Epidermal melanocyte (primary cell): Measurements from ENCODE around the gene FLRT1.

Experiments used
- DNase-seq: peaks from one replicate; pipeline ENCODE4 v3.0.0; 2011; ENCODE audit warnings: low spot score; ENCODE audit not compliant: insufficient read length

The FLRT1 gene

DNA sequence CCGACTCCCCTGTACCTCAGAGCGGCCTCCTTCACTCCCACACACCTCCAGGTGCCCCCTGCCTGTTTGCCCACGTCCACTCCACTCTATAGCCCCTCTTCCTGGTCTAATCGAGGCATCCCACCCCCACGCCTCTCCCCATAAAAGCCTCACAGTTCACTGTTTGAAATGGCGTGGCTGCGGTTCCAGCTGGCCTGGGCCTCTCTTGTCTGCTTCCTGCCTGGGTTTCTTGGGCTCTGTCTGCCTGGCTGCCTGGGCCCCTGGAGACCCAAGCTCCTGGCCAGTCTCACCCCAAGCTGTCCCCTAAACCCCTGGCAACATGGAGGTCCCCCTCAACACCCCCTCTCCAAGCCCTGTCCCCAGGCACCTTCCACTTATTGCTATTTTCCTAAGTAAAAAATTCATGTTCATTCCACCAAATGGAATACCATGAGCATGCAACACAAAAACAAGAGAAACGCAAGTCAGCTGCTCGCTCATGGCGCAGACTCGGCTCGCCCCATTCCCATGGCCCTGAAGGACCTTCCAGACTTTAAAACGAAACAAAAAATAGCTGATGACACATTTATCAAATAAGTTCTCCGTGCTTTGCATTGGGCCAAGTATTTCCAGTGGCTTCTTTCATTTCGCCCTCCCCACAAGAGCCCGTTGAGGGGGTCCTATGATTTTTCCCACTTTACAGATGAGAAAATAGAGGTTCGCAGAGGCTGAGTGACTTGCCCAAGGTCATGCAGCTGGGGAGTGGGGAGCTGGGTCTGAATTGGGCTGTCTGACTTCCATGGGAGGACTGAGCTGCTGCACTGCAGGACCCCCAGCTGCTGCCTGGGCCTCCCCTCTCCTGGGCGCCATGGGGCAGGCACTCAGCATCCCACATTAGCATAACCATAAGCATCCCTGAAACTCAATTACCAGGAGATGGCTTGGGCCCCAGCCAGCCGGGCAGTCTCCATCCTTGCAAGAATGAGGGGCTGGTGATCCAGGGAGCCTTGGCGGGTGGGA lies 11.7 kb upstream of the FLRT1 start:
- no peak for DNase-seq

DNA sequence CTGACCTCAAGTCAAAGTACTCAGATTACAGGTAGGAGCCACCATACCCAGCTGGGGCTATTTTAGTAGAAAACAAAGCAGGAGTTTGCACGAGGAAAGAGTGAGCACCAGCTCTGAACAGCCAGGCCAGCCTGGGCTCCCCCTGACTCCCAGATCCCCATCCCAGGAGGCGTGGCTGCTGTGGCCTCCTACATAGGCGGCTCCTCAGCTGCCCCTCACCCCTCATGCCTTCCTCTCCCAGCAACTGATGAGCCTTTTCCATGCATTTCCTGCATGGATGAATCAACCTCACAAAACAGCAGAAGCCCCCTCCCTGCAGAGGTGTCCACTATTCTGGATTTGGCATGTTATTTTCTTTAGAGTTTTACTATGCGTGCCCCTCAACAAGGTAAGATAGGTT lies 10.5 kb upstream of the FLRT1 start:
- no peak for DNase-seq

DNA sequence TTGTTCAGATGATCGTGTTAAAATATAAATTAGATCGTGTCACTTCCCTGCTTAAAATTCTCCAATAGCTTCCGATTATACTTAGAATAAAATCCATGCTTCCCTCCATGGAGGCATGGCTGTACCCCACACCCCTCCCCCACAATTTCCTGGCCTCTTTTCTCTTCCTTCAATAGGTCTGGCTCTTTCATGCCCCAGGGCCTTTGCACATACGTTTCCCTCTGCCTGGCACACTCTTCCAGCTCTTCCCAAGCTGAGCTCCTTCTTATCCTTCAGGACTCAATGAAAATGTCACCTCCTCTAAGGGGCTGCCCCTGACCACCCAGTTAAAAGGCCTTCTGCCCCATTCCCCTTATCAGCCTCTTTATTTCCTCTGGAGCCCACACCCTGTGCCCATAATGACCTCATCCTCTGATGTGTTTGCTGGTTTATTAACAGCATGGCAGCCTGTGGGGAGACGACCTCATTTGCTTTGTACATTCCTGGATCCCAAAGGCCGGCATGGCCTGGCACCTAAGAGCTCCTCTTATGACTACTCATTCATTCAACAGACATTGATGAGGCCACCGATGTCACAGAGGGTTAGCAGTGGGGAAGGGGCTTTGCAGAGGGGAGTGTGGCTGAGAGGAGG lies 9.0 kb upstream of the FLRT1 start:
- DNase-seq: no peak

- DNase-seq: no peak
Observed at GRCh38 chr11:64027651-64028397, 7.9 kb upstream of the FLRT1 start.

- no peak for DNase-seq
Observed at GRCh38 chr11:64028398-64029115, 7.2 kb upstream of the FLRT1 start.

- DNase-seq: no peak
Observed at GRCh38 chr11:64029773-64030172, 6.0 kb upstream of the FLRT1 start.

- no peak for DNase-seq
Observed at GRCh38 chr11:64031001-64031400, 4.7 kb upstream of the FLRT1 start.

DNA sequence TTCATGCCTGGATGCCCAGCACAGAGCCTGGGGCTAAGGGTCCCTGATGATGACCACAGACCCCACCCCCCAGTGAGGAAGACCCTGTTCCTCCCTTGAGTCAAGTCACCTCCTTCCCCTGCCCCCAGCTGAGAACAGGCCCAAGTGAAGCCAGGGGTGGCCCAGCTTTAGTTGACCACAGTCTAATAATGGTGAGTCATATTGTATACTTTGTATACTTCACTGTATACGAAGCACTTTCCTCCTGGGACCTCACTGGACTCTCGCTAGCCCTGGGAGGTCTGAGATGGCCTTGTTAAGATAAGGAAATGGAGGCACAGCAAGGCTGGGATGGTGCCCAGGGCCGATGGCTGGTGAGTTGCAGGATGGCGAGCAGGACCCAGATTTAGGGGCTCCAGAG lies 3.7 kb upstream of the FLRT1 start:
- DNase-seq: no peak

GRCh38 chr11:64034411-64034811 lies 1.3 kb upstream of the FLRT1 start:
- no peak for DNase-seq

- no peak for DNase-seq
Observed at GRCh38 chr11:64035081-64035524, 628 bp upstream of the FLRT1 start.

- no peak for DNase-seq
Observed at GRCh38 chr11:64036087-64037026, 626 bp downstream of the FLRT1 start.

GRCh38 chr11:64037027-64037634 lies 1.4 kb downstream of the FLRT1 start:
- no peak for DNase-seq

DNA sequence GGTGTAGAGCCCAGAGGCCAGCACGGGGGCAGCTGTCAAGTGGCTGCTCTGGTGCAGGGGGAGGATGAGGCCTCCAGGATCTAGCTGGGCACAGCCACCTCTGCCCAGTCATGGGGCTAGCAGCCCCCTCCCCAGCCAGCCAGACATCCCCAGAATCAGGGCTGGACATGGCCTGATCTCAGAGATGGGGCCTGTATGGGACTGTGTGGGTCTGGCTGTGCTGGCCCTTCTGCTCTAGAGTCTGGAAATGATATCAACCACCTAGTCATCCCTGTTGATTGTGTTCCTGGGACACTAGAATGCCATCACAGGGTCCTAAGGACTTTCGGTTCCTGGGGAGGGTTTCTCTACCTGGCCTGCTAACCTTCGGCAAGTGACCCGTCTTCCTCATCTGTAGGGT lies 2.8 kb downstream of the FLRT1 start:
- DNase-seq: no peak

DNA sequence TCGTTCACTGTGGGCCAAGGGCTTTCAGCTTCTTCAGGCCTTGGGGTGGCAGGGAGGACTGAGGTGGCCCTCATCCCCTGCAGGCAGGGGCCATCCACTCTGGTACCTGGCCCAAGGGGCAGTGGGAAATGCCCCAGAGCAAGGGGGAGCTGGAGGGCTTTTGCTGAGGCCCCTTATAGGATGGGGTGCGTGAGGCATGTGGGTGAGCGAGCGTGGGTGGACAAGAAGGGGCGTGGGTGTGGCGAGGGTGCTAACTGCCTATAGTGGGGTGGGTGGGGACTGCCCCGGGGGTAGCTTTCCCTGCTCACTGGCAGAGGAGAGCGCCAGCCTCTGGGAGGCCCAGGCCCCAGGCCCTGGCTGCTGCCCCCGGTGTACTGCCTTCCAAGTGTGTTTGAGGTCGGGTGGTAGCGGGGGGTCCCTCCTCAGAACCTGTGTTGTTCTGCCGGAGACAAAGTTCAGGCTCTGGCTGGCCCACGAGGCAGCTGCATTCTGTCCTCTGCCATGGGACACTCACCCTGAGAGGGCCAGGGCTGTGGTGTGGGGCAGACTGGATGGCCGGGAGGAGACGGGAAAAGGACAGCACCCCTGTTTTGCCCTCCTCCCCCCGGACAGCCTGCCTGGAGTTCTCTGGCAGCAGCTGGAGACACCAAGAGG lies 3.4 kb downstream of the FLRT1 start:
- DNase-seq: no peak

- no peak for DNase-seq
Observed at GRCh38 chr11:64040684-64041322, 5.1 kb downstream of the FLRT1 start.

DNA sequence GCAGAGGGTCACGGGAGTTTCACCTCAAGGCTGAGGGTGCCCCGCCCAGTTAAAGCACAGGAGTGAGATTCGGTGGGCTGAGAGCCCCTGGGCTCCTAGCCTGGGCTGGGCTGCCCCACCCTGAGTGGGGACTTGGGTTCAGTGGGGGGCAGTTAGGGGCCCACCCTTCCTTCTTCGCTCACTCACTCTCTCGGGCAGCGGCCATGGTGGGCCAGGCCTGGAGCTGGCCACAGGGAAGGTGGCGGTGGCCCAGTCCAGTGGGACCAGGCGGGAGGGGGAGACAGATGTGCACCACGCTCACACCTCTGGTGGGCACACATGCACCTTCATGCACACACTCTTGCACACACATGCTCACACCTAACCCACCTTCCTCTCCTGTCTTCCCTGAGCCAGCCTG lies 6.1 kb downstream of the FLRT1 start:
- DNase-seq: peak; percentile 11

GRCh38 chr11:64042301-64042700 lies 6.6 kb downstream of the FLRT1 start:
- no peak for DNase-seq

DNA sequence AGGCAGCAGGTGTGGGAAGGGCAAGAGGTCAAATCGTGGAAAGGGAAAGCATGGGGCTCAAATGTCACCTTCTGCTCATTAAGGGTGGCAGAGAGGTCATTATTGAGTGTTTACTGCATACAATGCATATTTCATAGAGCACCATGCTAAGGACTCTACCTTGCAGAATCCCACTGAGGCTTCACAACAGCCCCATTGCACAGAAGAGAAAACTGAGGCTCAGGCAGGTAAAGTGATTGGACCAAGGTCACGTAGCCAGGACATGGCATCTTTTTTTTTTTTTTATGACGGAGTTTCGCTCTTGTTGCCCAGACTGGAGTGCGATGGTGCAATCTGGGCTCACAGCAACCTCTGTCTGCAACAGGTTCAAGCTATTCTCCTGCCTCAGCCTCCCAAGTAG lies 7.8 kb downstream of the FLRT1 start:
- no peak for DNase-seq
